Tibial nerve (tissue), 4 donors: ENCODE measurements around the gene SPIRE2. TPM values are rescaled to one million over a fixed set of nuclear protein-coding genes. Genes with fewer than 3 reads are reported as not detected.
"Not testable (repeated sequence)": the region's sequence is repeated elsewhere in the genome, so short reads cannot be mapped to it uniquely, and the experiment has no call there.

Source experiments
- DNase-seq, 2 donors: peaks; one replicate each; pipeline ENCODE4 v3.0.0-alpha.2; 2019; ENCODE audit warnings: low spot score in 2 of 2
- H3K27ac ChIP-seq, 4 donors: fragments of 200-600 bp; sonication (generic) in 3 of 4; one replicate each; pipeline ENCODE4 v1.5.1; 2017 to 2019; ENCODE audit warnings: mild to moderate bottlenecking in 1 of 4
- H3K27me3 ChIP-seq, 2 donors: fragments of 200-600 bp; sonication (generic) in 1 of 2; one replicate each; pipeline versions ENCODE4 v1.5.1 to v1.6.0; 2017 to 2019
- H3K36me3 ChIP-seq, 3 donors: fragments of 200-600 bp; sonication (generic); one replicate each; pipeline ENCODE4 v1.5.1; 2018 to 2019
- H3K4me1 ChIP-seq, 4 donors: fragments of 200-600 bp; sonication (generic) in 3 of 4; one replicate each; pipeline ENCODE4 v1.5.1; 2017 to 2019
- H3K4me3 ChIP-seq, 4 donors: fragments of 200-600 bp; sonication (generic) in 3 of 4; one replicate each; pipeline ENCODE4 v1.5.1; 2017 to 2019; ENCODE audit warnings: mild to moderate bottlenecking in 1 of 4, moderate library complexity in 1 of 4
- H3K9me3 ChIP-seq, 4 donors: fragments of 200-600 bp; sonication (generic) in 3 of 4; one replicate each; pipeline ENCODE4 v1.5.1; 2017 to 2019
- CTCF ChIP-seq, 5 experiments: fragments of 200-600 bp in 3 of 5; fragments of 450-650 bp in 2 of 5; sonication (generic) in 3 of 5; IDR thresholded peaks; one replicate each; pipeline ENCODE4 v1.5.1; 2016 to 2019; ENCODE audit warnings: antibody characterized with exemption in 5 of 5, mild to moderate bottlenecking in 3 of 5, moderate library complexity in 2 of 5
- EP300 ChIP-seq, 2 donors: sonication (generic); formaldehyde crosslinking; IDR thresholded peaks; one replicate each; pipeline ENCODE4 v1.6.1; 2017; ENCODE audit warnings: antibody characterized with exemption in 2 of 2, mild to moderate bottlenecking in 1 of 2
- POLR2A ChIP-seq, 2 donors: fragments of 450-650 bp; IDR thresholded peaks; one replicate each; pipeline ENCODE4 v1.6.1; 2017; ENCODE audit warnings: antibody characterized with exemption in 2 of 2, mild to moderate bottlenecking in 2 of 2, moderate library complexity in 2 of 2
- WGBS, 2 donors: methylation state at CpG; one replicate each; pipeline ENCODE4 v1.1.5; 2018; 5-methylcytosine and 5-hydroxymethylcytosine counted together
- total RNA-seq, 4 donors: library from RNA; depleted of rRNA; stranded (reverse); fragments of >200 nt; gene quantifications; one replicate each; pipeline ENCODE4 v1.1.0, GENCODE V29; 2016

SPIRE2 gene
- total RNA-seq, 4 donors from 2014 or later = 1.1 to 7.2 (median 3.1) TPM; not detected in 1

- 95 to 96% methylated on average over 14 to 16 of the region's 16 CpGs for WGBS, 2 donors
- no peaks in the 10 kb centered on the region for H3K4me1 ChIP-seq
- H3K9me3 ChIP-seq = no peaks in the 10 kb centered on the region
- no peaks in the 10 kb centered on the region for H3K27me3 ChIP-seq
- no peak for DNase-seq
- H3K36me3 ChIP-seq = no peaks in the 10 kb centered on the region
- TF ChIP-seq POLR2A (IDR thresholded peaks at IDR 0.05) = no peak
- no peak for TF ChIP-seq EP300 (IDR thresholded peaks at IDR 0.05)
- TF ChIP-seq CTCF (IDR thresholded peaks at IDR 0.05) = no peak
- H3K27ac ChIP-seq = no peak overlapping the region
- H3K4me3 ChIP-seq = no peak overlapping the region
Observed at GRCh38 chr16:89791278-89791995, 36.8 kb upstream of the SPIRE2 start.

- H3K9me3 ChIP-seq, H3K27me3 ChIP-seq, H3K27ac ChIP-seq, H3K36me3 ChIP-seq, H3K4me3 ChIP-seq, H3K4me1 ChIP-seq: not testable (repeated sequence)
- TF ChIP-seq CTCF (IDR thresholded peaks at IDR 0.05) = peak; percentile 65 to 78 (median 72)
- WGBS, 2 donors = 15 to 16% methylated on average over 12 of the region's 12 CpGs
- DNase-seq = peak; percentile 28 to 61
Observed at GRCh38 chr16:89793092-89793491, 35.2 kb upstream of the SPIRE2 start.

GRCh38 chr16:89793955-89794354 lies 34.3 kb upstream of the SPIRE2 start:
- Histone ChIP-seq H3K36me3 (no peaks in the 10 kb centered on the region), H3K9me3 (no peaks in the 10 kb centered on the region), H3K4me1 (no peaks in the 10 kb centered on the region), H3K27me3 (no peaks in the 10 kb centered on the region), H3K4me3 (no peak overlapping the region), H3K27ac (no peak overlapping the region)
- 93 to 95% methylated on average over 7 of the region's 7 CpGs for WGBS, 2 donors
- TF ChIP-seq EP300 (IDR thresholded peaks at IDR 0.05) (no peak), POLR2A (IDR thresholded peaks at IDR 0.05) (no peak), CTCF (IDR thresholded peaks at IDR 0.05) (no peak)
- no peak for DNase-seq

- Histone ChIP-seq H3K36me3 (no peaks in the 10 kb centered on the region), H3K4me1 (no peaks in the 10 kb centered on the region), H3K4me3 (no peak overlapping the region), H3K27ac (no peak overlapping the region), H3K27me3 (no peaks in the 10 kb centered on the region), H3K9me3 (no peaks in the 10 kb centered on the region)
- no peak for DNase-seq
- WGBS, 2 donors = 91 to 96% methylated on average over 5 of the region's 5 CpGs
- TF ChIP-seq CTCF (IDR thresholded peaks at IDR 0.05) (no peak), POLR2A (IDR thresholded peaks at IDR 0.05) (no peak), EP300 (IDR thresholded peaks at IDR 0.05) (no peak)
Observed at GRCh38 chr16:89795676-89796075, 32.6 kb upstream of the SPIRE2 start.

- DNase-seq = no peak
- no peaks in the 10 kb centered on the region for H3K36me3 ChIP-seq
- no peak overlapping the region for H3K27ac ChIP-seq
- no peak for TF ChIP-seq POLR2A (IDR thresholded peaks at IDR 0.05)
- TF ChIP-seq EP300 (IDR thresholded peaks at IDR 0.05) = no peak
- TF ChIP-seq CTCF (IDR thresholded peaks at IDR 0.05) = no peak
- H3K4me1 ChIP-seq = no peaks in the 10 kb centered on the region
- H3K9me3 ChIP-seq = no peaks in the 10 kb centered on the region
- H3K4me3 ChIP-seq = no peak overlapping the region
- no peaks in the 10 kb centered on the region for H3K27me3 ChIP-seq
- WGBS, 2 donors = 90 to 96% methylated on average over 18 of the region's 18 CpGs
Observed at GRCh38 chr16:89796104-89796503, 32.2 kb upstream of the SPIRE2 start.
